A673 (cell line): ENCODE results near the gene P3R3URF.

ENCODE experiments used
- EZH2 ChIP-seq: fragments of 200-600 bp; sonication (generic); IDR thresholded peaks from 2 replicates; pipeline ENCODE4 v1.6.1; 2017; ENCODE audit warnings: borderline replicate concordance, low read depth, mild to moderate bottlenecking, mixed read lengths, antibody characterized with exemption, low read length; ENCODE audit not compliant: poor library complexity, severe bottlenecking
- TF ChIP-seq, protein P1 (sequence below): fragments of 300-800, 200-600 bp; sonication (generic); conservative IDR thresholded peaks from 2 replicates; pipeline ENCODE4 v1.5.1; 2017; ENCODE audit warnings: low read depth, mild to moderate bottlenecking, antibody characterized with exemption, low read length, moderate library complexity, mixed read lengths

DNA sequence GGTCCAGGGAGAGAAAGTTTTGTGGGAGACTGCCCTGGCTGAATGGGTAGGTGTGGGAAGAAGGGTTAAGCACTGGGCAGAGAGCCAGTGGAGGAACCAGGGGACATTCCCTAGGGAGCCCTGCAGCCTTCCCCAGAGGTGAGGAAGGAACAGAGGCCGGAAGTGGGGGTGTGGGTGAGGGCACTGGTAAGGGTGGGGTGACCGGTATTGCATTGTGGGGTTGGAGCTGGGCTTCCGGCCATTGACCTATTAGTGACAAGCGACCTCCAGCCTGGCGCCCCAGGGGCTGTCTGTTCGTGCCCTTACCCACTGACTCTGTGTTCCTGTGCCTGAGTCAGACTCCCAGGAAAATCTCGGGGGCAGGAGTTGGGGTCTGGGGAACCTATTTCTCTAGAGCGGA lies 4.9 kb downstream of the P3R3URF start:
- TF ChIP-seq, protein P1, sequence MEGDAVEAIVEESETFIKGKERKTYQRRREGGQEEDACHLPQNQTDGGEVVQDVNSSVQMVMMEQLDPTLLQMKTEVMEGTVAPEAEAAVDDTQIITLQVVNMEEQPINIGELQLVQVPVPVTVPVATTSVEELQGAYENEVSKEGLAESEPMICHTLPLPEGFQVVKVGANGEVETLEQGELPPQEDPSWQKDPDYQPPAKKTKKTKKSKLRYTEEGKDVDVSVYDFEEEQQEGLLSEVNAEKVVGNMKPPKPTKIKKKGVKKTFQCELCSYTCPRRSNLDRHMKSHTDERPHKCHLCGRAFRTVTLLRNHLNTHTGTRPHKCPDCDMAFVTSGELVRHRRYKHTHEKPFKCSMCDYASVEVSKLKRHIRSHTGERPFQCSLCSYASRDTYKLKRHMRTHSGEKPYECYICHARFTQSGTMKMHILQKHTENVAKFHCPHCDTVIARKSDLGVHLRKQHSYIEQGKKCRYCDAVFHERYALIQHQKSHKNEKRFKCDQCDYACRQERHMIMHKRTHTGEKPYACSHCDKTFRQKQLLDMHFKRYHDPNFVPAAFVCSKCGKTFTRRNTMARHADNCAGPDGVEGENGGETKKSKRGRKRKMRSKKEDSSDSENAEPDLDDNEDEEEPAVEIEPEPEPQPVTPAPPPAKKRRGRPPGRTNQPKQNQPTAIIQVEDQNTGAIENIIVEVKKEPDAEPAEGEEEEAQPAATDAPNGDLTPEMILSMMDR: no peak
- no peak for TF ChIP-seq EZH2
